Colon (tissue), 2 donors: ENCODE data around the gene GRIN2C.

Experiments
- FAIRE-seq: peaks from 2 replicates; lab custom pipeline; 2012; peaks lifted over from hg19 to GRCh38; lab: Jason Lieb, UNC
- donor health status: control.
- donor health status: control.

GRIN2C gene

GRCh38 chr17:74864297-74864865, 4.7 kb upstream of the GRIN2C start:
- no peak for FAIRE-seq

DNA sequence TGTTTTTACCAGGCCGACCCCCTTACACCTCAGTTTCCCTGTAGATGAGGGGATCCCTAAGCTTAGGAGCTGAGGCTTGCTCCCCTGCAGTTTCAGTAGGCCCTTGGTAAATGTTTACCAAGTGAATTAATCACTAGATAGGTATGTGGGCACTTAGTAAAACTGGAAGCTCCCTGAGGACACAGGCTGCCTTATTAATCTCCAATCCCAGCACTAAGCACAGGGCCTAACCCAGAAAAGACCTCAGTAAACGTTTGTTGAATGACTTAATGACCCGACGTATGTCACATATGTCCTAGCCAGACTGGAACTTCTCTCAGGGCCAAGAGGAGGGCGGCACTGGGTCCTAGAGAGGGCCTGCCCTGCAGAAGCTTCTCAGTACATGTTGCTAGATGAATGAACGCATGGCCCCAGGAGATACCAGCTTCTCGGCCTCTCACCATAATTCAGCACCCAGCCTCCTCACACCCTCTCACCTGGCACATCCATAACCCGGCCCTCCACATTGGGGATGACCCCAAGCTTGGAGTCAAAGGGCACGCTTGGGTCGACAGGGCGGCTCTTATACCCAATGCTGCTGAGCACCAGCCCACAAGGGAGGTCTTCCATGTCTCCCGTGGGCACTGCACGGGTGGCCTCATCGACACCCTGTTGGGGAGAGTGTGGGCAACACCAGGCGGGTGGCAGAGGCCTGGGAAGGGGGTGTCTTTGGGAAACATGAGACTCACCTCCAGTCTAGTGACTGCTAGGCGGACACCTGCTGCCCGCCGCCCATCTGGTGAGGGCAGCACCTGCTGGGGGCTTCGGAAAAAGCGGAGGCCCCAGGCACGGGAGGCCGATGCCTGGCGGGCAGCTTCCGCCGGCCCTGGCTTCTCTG, 4.0 kb upstream of the GRIN2C start:
- no peak for FAIRE-seq

GRCh38 chr17:74862919-74863318, 3.2 kb upstream of the GRIN2C start:
- no peak for FAIRE-seq

- no peak for FAIRE-seq
Observed at GRCh38 chr17:74862108-74862901, 2.6 kb upstream of the GRIN2C start.

GRCh38 chr17:74861662-74862107, 2.0 kb upstream of the GRIN2C start:
- FAIRE-seq: no peak

DNA sequence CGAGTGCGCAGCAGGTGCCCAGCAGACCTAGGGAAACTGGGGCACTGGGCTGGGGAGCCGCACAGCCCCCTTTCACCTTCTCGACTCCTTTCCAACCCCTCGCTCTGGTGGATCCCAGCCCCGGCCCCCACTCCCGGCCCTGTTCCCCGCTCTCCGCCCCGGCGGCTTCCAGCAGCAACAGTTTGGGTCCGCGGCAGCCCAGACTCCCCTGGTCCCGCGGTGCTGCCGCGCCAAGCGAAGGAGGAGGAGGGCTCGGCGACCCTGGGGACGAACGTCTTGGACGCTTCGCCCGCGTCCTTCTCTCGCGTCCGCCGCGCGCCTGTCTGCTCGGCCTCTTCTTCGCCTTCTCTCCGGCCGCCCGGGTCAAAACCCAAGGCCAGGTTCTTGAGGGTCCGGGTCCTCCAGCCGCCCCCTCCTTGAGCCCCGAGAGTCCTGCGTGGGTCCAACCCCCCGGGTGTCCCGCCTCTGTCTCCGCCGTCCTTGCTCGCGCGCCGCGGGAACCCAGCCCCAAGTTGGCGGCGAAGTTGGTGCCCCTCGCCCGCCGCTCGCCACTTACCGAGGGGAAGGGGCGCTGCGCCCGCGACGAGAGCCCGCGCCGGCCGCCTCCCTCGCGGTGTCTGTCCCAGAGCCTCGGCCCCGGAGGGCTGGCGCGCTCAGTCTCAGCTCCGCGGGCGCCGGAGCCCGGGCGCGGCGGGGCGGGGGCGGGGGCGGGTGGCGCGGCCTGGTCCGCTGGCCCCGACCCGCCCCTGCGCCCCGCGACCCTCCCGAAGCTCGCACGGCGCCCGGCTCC, 1.4 kb upstream of the GRIN2C start:
- FAIRE-seq: no peak

GRCh38 chr17:74860229-74860871, 665 bp upstream of the GRIN2C start:
- no peak for FAIRE-seq

- FAIRE-seq: no peak
Observed at GRCh38 chr17:74858672-74859458, 820 bp downstream of the GRIN2C start.

- FAIRE-seq: no peak
Observed at GRCh38 chr17:74857191-74857590, 2.5 kb downstream of the GRIN2C start.

- no peak for FAIRE-seq
Observed at GRCh38 chr17:74856112-74856511, 3.6 kb downstream of the GRIN2C start.

GRCh38 chr17:74855323-74855722, 4.4 kb downstream of the GRIN2C start:
- no peak for FAIRE-seq

DNA sequence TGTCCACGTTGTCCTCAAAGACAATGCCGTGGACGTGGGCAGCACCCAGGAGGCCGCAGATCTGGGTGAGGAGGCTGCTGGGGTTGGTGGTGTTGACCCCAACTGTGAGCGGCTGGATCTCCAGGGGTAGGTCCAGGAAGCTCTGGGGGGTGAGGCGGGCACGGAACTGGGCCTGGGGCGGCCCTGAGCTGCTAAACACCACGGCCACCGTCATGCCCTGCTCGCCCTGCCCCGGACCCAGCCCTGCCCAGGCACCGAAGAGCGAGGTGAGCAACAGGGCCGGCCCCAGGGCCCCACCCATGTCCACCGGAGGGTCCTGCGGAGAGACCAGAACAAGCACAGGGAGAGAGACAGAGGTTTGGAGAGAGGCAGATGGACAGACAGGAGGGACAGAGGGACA, 4.9 kb downstream of the GRIN2C start:
- FAIRE-seq: no peak

DNA sequence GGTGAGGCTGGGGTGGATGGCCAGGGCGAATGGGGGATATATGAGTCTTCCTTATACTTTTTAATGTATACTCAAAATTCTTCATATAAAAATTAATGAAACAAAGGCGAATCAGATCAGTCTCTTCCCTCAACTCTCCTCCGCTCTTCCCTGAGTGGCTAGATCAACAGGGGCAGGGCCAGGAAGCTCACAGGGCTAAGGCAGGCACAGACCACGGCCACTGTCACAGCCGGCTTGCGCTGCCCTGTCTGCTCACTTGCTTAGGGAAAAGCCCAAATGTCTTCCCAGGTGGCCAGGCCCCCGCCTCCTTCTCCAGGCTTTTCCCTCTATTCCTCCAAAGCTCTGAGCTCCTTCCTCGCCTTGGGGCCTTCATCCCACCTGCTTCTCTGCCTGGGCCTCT, 6.0 kb downstream of the GRIN2C start:
- no peak for FAIRE-seq

DNA sequence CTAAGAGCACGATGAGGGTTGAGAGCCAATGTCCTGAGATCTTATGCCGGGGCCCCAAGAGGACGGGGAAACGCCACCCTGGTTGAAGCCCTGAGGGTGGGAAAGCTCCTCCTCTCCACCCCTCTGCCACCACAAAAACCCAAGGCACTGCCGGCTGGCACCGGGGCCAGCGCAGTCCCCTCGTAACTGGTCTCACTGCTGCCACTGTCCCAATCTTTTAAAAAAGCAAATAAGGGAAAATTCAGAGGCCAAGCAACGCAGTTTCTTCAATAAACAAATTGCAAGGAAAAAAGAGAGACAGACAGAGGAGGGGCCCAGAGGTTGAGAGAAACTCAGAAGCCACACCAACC, 6.7 kb downstream of the GRIN2C start:
- FAIRE-seq: no peak

- FAIRE-seq: no peak
Observed at GRCh38 chr17:74852237-74853047, 7.2 kb downstream of the GRIN2C start.

DNA sequence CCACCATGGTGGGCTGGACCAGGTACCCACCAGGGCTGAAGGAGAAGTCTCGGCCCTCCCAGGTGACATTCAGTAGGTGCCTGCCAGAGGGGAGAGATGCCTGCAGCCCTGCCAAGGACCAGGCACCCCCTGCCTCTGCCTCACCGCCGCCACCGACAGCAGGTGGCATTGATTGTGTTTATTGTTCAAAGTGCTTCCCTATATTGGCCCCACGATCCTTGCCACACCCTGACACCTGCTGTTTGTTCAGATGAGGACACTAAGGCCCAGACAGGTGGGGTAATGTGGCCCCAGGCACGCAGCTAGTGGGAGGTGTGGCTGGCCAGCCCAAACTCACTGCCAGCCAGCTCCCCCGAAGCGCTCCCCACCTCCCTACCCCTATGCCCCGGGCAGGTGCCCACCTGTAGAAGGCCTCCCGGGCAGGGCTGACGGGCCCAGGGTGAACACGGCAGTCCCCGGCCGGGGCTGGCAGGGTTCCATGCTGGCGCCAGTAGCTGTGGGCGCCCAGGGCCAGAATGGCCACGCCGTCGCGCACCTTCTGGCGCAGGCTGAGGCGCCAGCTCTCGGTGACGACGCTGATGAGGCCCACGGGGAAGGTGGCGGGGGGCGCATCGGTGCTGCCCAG, 8.0 kb downstream of the GRIN2C start:
- FAIRE-seq: no peak

- no peak for FAIRE-seq
Observed at GRCh38 chr17:74850914-74851313, 8.8 kb downstream of the GRIN2C start.

DNA sequence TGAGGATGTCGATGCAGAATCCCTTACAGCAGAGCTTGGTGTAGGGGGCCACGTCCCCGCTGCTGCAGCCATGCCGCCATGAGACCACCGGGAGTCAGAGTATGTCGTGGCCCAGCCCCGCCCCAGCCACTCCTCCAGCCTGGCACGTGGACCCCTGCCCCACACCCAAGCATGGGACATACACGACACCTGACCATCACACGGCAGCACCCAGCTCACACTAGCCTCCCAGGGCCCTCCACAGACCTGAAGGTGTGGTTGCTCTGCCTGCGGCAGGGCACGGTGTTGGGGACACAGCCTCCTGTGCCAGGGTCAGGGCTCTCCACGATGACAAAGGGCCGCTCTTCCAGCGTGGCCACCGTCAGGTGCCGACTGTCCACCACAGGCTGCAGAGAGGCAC, 9.4 kb downstream of the GRIN2C start:
- FAIRE-seq: no peak

DNA sequence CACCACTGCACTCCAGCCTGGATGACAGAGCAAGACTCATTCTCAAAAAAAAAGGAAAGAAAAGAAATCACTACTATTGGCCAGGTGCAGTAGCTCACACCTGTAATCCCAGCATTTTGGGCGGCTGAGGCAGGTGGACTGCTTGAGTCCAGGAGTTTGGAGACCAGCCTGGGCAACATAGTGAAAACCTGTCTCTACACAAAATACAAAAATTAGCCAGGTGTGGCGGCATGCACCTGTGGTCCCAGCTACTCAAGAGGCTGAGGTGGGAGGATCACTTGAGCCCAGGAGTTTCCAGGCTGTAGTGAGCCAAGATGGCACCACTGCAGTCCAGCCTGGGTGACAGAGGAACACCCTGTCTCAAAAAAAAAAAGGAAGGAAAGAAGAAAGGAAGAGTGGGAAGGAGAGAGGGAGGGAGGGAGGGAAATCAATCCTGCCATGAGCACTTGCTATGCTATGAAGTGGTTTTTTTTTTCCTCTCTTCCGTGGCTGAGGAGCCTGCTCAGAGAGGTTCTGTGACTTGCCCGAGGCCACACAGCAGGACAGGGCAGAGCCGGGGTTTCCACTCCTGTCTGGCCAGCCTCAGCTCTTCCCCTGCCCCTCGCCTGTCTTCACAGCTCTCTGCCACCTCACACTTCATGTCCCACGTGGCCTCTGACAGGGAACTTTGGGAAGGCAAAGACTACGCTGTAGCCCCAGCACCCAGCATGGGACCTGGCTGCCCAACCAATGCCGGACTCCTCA, 10.9 kb downstream of the GRIN2C start:
- FAIRE-seq: no peak
